Mucosa of descending colon (tissue), 3 donors: Measurements from ENCODE around the gene CUL4B. TPM values are rescaled to one million over a fixed set of nuclear protein-coding genes. Genes with fewer than 3 reads are reported as not detected.
A peak's percentile ranks its signal among the peaks of the same experiment; 100 is the strongest.

Experiments used
- ATAC-seq: fragments of 200-7000 bp; cut with Tn5 transposase; one replicate; pipeline ENCODE4 v1.9.1; 2020; ENCODE audit warnings: mild to moderate bottlenecking, moderate library complexity
- DNase-seq, 3 donors: peaks; one replicate each; pipeline ENCODE4 v3.0.0-alpha.2; 2020
- H3K36me3 ChIP-seq: fragments of 200-600 bp; one replicate; pipeline ENCODE4 v1.8.0; 2021; ENCODE audit warnings: low read depth, mild to moderate bottlenecking
- H3K4me1 ChIP-seq: fragments of 200-600 bp; one replicate; pipeline ENCODE4 v1.8.0; 2021; ENCODE audit warnings: low read depth, mild to moderate bottlenecking
- H3K4me3 ChIP-seq: fragments of 200-600 bp; one replicate; pipeline ENCODE4 v1.8.0; 2021; ENCODE audit warnings: mild to moderate bottlenecking
- H3K9me3 ChIP-seq: fragments of 200-600 bp; one replicate; pipeline ENCODE4 v1.8.0; 2021; ENCODE audit warnings: mild to moderate bottlenecking
- intact Hi-C, 2 donors: fragments of 100-400 bp; cut with DNase I in 1 of 2; cut with micrococcal nuclease in 1 of 2; formaldehyde crosslinking; loops; one replicate each; pipeline versions ENCODE4 v1.11.0 to v1.11.1; 2022; cut with DNase I, micrococcal nuclease
- total RNA-seq, 3 donors: library from RNA; stranded (reverse); fragmentation: NEBNext Ultra II Directional in 2 of 3; extraction: Animal tissue kit (Norgen Biotek cat#: 25700) in 2 of 3; gene quantifications; one replicate each; pipeline versions ENCODE4 v1.2.1 to v1.2.4, GENCODE V29; 2021 to 2023
- TF ChIP-seq, protein P1 (sequence below): fragments of 200-600 bp; IDR thresholded peaks from one replicate; pipeline ENCODE4 v1.8.0; 2022; ENCODE audit warnings: antibody characterized with exemption, mild to moderate bottlenecking
- donor health status: DM: no; HTN: no; CAD: no; lungs with moderate emphysema.
- donor health status: DM: no; HTN: no; CAD: no.
- donor health status: DM: no; HTN: yes; CAD: no.

CUL4B gene
- total RNA-seq, 3 donors from 2014 or later: 27.4 to 47.1 (median 34.1) TPM

GRCh38 chrX:120570011-120570600 lies 9.3 kb upstream of the CUL4B start:
- TF ChIP-seq, protein P1, sequence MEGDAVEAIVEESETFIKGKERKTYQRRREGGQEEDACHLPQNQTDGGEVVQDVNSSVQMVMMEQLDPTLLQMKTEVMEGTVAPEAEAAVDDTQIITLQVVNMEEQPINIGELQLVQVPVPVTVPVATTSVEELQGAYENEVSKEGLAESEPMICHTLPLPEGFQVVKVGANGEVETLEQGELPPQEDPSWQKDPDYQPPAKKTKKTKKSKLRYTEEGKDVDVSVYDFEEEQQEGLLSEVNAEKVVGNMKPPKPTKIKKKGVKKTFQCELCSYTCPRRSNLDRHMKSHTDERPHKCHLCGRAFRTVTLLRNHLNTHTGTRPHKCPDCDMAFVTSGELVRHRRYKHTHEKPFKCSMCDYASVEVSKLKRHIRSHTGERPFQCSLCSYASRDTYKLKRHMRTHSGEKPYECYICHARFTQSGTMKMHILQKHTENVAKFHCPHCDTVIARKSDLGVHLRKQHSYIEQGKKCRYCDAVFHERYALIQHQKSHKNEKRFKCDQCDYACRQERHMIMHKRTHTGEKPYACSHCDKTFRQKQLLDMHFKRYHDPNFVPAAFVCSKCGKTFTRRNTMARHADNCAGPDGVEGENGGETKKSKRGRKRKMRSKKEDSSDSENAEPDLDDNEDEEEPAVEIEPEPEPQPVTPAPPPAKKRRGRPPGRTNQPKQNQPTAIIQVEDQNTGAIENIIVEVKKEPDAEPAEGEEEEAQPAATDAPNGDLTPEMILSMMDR: no peak
- H3K36me3 ChIP-seq: no peaks in the 10 kb centered on the region
- H3K9me3 ChIP-seq: no peaks in the 10 kb centered on the region
- intact Hi-C loops: no loop called here
- ATAC-seq (no peak), DNase-seq (no peak)
- H3K4me1 ChIP-seq: no peaks in the 10 kb centered on the region
- no peak overlapping the region for H3K4me3 ChIP-seq

- intact Hi-C loops: no loop called here
- TF ChIP-seq, protein P1: no peak
- H3K36me3 ChIP-seq: no peaks in the 10 kb centered on the region
- H3K9me3 ChIP-seq: no peaks in the 10 kb centered on the region
- H3K4me1 ChIP-seq: no peaks in the 10 kb centered on the region
- DNase-seq (no peak), ATAC-seq (peak; percentile 62)
- H3K4me3 ChIP-seq: no peak overlapping the region
Measured at GRCh38 chrX:120568609-120569008, 7.8 kb upstream of the CUL4B start.

DNA sequence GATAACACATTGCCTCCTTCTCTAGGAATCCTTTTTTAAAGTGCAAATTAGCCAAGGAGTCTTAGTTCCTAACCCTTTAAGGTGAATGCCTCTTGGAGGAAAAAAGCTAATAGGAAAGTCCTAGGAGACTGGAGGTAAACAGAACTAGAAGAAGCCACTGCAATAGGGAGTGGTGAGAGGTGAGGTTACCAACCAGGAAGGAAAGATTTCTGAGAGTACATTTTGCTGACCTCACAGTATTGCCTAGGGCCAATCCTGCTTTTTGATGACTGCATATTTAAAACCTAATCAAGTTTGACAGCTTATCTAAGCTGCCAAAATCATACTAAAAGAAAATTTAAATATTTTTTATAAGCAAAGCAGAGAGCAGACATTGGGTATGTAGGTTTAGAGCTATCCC lies 7.3 kb upstream of the CUL4B start:
- DNase-seq: no peak
- Histone ChIP-seq H3K9me3 (no peaks in the 10 kb centered on the region), H3K4me1 (no peaks in the 10 kb centered on the region), H3K4me3 (no peak overlapping the region), H3K36me3 (no peaks in the 10 kb centered on the region)
- intact Hi-C loops: no loop called here
- peak; percentile 94 for ATAC-seq
- TF ChIP-seq, protein P1: no peak

GRCh38 chrX:120566817-120567216 lies 6.1 kb upstream of the CUL4B start:
- ATAC-seq (no peak), DNase-seq (no peak)
- TF ChIP-seq, protein P1: no peak
- no peaks in the 10 kb centered on the region for H3K9me3 ChIP-seq
- intact Hi-C loops: no loop called here
- H3K4me3 ChIP-seq: no peak overlapping the region
- H3K4me1 ChIP-seq: no peaks in the 10 kb centered on the region
- H3K36me3 ChIP-seq: no peaks in the 10 kb centered on the region

- Histone ChIP-seq H3K4me1 (no peaks in the 10 kb centered on the region), H3K4me3 (no peak overlapping the region), H3K9me3 (no peaks in the 10 kb centered on the region), H3K36me3 (no peaks in the 10 kb centered on the region)
- no peak for ATAC-seq
- no peak for DNase-seq
- TF ChIP-seq, protein P1: no peak
- intact Hi-C loops: no loop called here
Measured at GRCh38 chrX:120564925-120565324, 4.2 kb upstream of the CUL4B start.

DNA sequence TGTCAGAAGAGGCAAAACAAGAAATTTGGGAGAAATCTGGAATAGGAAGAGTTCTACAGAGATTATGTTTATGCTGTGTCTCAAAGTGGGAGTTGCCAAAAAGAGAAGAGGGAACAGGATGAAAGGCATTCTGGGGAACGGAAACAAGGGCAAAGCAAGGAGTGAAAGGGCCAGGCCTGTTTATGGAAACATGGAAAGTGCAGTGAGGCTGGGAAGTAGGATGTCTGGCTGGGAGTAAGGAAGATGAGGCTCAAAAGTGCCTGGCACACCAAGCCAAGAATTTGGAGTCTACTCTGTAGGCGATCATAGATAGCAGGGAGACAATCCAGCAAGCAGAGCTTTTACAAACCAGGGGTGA lies 1.8 kb upstream of the CUL4B start:
- no peaks in the 10 kb centered on the region for H3K36me3 ChIP-seq
- no peaks in the 10 kb centered on the region for H3K4me1 ChIP-seq
- TF ChIP-seq, protein P1: no peak
- intact Hi-C loops: no loop called here
- H3K9me3 ChIP-seq: no peaks in the 10 kb centered on the region
- DNase-seq (no peak), ATAC-seq (no peak)
- H3K4me3 ChIP-seq: no peak overlapping the region
